DOHH2 (cell line): ENCODE measurements around the gene SFRP2.

Experiments used
- H3F3A ChIP-seq: fragments of 200-600 bp; sonication (generic), shearing (Covaris generic); 2 replicates; pipeline ENCODE4 v1.6.0; 2016; ENCODE audit warnings: antibody characterized with exemption, mild to moderate bottlenecking; ENCODE audit not compliant: control insufficient read depth, insufficient read depth
- H3K27ac ChIP-seq: fragments of 200-600 bp; sonication (generic); 2 replicates; pipeline ENCODE4 v1.5.1; 2014; ENCODE audit warnings: low read depth, mild to moderate bottlenecking, low read length, moderate library complexity
- H3K27me3 ChIP-seq: fragments of 200-600 bp; sonication (generic); 2 replicates; pipeline ENCODE4 v1.6.1; 2014; ENCODE audit warnings: mild to moderate bottlenecking, low read length, mixed read lengths; ENCODE audit not compliant: control insufficient read depth
- H3K36me3 ChIP-seq: fragments of 200-600 bp; sonication (generic); 2 replicates; pipeline ENCODE4 v1.6.1; 2014; ENCODE audit warnings: mild to moderate bottlenecking, low read length, moderate library complexity, mixed read lengths; ENCODE audit not compliant: control insufficient read depth
- H3K4me1 ChIP-seq: fragments of 200-600 bp; sonication (generic); 2 replicates; pipeline ENCODE4 v1.6.1; 2014; ENCODE audit warnings: mild to moderate bottlenecking, low read length, mixed read lengths; ENCODE audit not compliant: control insufficient read depth
- H3K4me2 ChIP-seq: fragments of 200-600 bp; sonication (generic); 2 replicates; pipeline ENCODE4 v1.6.0; 2014; ENCODE audit warnings: mild to moderate bottlenecking, low read length, moderate library complexity
- H3K4me3 ChIP-seq: fragments of 200-600 bp; sonication (generic); 2 replicates; pipeline ENCODE4 v1.5.1; 2014; ENCODE audit warnings: mild to moderate bottlenecking, low read length, mixed read lengths
- H3K79me2 ChIP-seq: fragments of 200-600 bp; sonication (generic); 2 replicates; pipeline ENCODE4 v1.6.1; 2014; ENCODE audit warnings: mild to moderate bottlenecking, low read length, mixed read lengths; ENCODE audit not compliant: control insufficient read depth
- H3K9me2 ChIP-seq: fragments of 200-600 bp; sonication (generic); replicated peaks from 2 replicates; pipeline ENCODE4 v1.6.1; 2014; ENCODE audit warnings: mild to moderate bottlenecking, low read length, mixed read lengths; ENCODE audit not compliant: control insufficient read depth
- H3K9me3 ChIP-seq: fragments of 200-600 bp; sonication (generic); 2 replicates; pipeline ENCODE4 v1.6.1; 2014; ENCODE audit warnings: antibody characterized with exemption, low read length, mixed read lengths; ENCODE audit not compliant: control insufficient read depth, insufficient read depth
- H4K20me1 ChIP-seq: fragments of 200-600 bp; sonication (generic); 2 replicates; pipeline ENCODE4 v1.6.0; 2014; ENCODE audit warnings: low read depth, mild to moderate bottlenecking, antibody characterized with exemption, low read length, moderate library complexity; ENCODE audit not compliant: control insufficient read depth, insufficient read depth
- CTCF ChIP-seq: fragments of 200-600 bp; sonication (generic); IDR thresholded peaks from one replicate; pipeline ENCODE4 v1.5.1; 2014; ENCODE audit warnings: antibody characterized with exemption, mild to moderate bottlenecking, low read depth, low read length; ENCODE audit not compliant: poor library complexity, severe bottlenecking
- EZH2phosphoT487 ChIP-seq: fragments of 200-600 bp; sonication (generic); IDR thresholded peaks from 2 replicates; pipeline ENCODE4 v1.6.1; 2017; ENCODE audit warnings: borderline replicate concordance, mild to moderate bottlenecking, antibody characterized with exemption, low read length, moderate library complexity, mixed read lengths

The SFRP2 gene

GRCh38 chr4:153776601-153777000, 12.3 kb downstream of the SFRP2 start:
- Histone ChIP-seq H3K27ac (no peak overlapping the region), H3K4me2 (no peak overlapping the region), H3K9me2 (no peaks in the 10 kb centered on the region), H3K27me3 (peaks cover 10% of the 10 kb centered on the region), H3F3A (no peaks in the 10 kb centered on the region), H3K36me3 (no peaks in the 10 kb centered on the region), H4K20me1 (no peaks in the 10 kb centered on the region), H3K9me3 (no peaks in the 10 kb centered on the region), H3K4me3 (no peak overlapping the region), H3K4me1 (no peaks in the 10 kb centered on the region), H3K79me2 (no peaks in the 10 kb centered on the region)
- TF ChIP-seq EZH2phosphoT487 (no peak), CTCF (no peak)

- Histone ChIP-seq H3K9me3 (no peaks in the 10 kb centered on the region), H3K4me1 (no peaks in the 10 kb centered on the region), H3K27me3 (peaks cover 2% of the 10 kb centered on the region; the same call in 1 of the 2 replicates), H3F3A (no peaks in the 10 kb centered on the region), H4K20me1 (no peaks in the 10 kb centered on the region), H3K4me2 (no peak overlapping the region), H3K36me3 (no peaks in the 10 kb centered on the region), H3K9me2 (no peaks in the 10 kb centered on the region), H3K4me3 (no peak overlapping the region), H3K27ac (no peak overlapping the region), H3K79me2 (no peaks in the 10 kb centered on the region)
- no peak for TF ChIP-seq CTCF
- no peak for TF ChIP-seq EZH2phosphoT487
Observed at GRCh38 chr4:153773236-153773690, 15.6 kb downstream of the SFRP2 start.

GRCh38 chr4:153771046-153771445, 17.8 kb downstream of the SFRP2 start:
- H3K79me2 ChIP-seq = no peaks in the 10 kb centered on the region
- no peaks in the 10 kb centered on the region for H3K36me3 ChIP-seq
- no peaks in the 10 kb centered on the region for H3K9me3 ChIP-seq
- no peaks in the 10 kb centered on the region for H3K9me2 ChIP-seq
- no peak overlapping the region for H3K4me2 ChIP-seq
- no peak overlapping the region for H3K4me3 ChIP-seq
- H3K4me1 ChIP-seq = no peaks in the 10 kb centered on the region
- TF ChIP-seq EZH2phosphoT487 = no peak
- no peak for TF ChIP-seq CTCF
- no peak overlapping the region for H3K27ac ChIP-seq
- no peaks in the 10 kb centered on the region for H4K20me1 ChIP-seq
- H3F3A ChIP-seq = no peaks in the 10 kb centered on the region
- peaks cover 2% of the 10 kb centered on the region; the same call in 1 of the 2 replicates for H3K27me3 ChIP-seq

- TF ChIP-seq EZH2phosphoT487 = no peak
- no peak for TF ChIP-seq CTCF
- Histone ChIP-seq H3K4me1 (no peaks in the 10 kb centered on the region), H3F3A (no peaks in the 10 kb centered on the region), H3K36me3 (no peaks in the 10 kb centered on the region), H4K20me1 (no peaks in the 10 kb centered on the region), H3K79me2 (no peaks in the 10 kb centered on the region), H3K9me2 (no peaks in the 10 kb centered on the region), H3K27me3 (no peaks in the 10 kb centered on the region), H3K4me3 (no peak overlapping the region), H3K27ac (no peak overlapping the region), H3K4me2 (no peak overlapping the region), H3K9me3 (no peaks in the 10 kb centered on the region)
Observed at GRCh38 chr4:153766758-153767157, 22.1 kb downstream of the SFRP2 start.
